ENCODE measurements around the gene FHDC1.

Gene FHDC1

DNA sequence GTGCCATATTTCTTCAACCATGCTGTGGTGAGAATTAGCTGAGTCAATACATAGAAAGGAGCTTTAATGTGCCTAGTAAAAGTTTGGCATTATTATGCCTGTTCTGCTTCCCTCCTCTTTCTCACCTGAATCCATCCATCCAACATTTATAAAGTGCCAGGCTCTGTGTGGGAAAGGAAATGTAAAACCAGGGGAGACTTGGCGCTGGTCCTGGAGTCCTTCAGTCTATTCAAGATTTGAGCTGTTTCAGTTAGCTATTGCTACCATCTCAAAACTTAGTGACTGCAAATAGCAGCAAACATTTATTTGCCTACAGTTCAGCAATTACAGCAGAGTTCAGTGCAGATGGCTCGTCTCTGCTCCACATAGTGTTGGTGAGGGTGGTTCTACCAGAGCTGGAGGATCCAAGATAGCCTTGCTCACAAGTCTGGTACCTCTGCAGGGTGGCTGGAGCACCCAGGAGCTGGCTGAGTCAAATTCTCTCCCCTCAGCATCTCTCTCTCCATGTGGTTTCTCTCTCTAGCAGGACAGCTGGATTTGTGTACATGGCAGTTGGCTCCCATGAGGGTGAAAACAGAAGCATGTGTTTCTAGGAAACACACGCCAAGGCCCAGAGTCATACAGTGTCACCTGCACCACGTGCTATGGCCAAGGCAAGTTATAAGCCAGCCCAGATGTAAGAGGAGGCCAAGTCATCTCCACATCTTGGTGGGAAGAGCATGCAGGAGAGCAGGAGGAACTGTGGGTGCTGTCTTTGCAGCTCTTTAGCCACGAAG lies 77.3 kb downstream of the FHDC1 start:
- no peak for DNase-seq

- DNase-seq, result no peak
Observed at GRCh38 chr4:153014460-153014859, 78.3 kb downstream of the FHDC1 start.

GRCh38 chr4:153016592-153016991 lies 80.5 kb downstream of the FHDC1 start:
- DNase-seq, result no peak

DNA sequence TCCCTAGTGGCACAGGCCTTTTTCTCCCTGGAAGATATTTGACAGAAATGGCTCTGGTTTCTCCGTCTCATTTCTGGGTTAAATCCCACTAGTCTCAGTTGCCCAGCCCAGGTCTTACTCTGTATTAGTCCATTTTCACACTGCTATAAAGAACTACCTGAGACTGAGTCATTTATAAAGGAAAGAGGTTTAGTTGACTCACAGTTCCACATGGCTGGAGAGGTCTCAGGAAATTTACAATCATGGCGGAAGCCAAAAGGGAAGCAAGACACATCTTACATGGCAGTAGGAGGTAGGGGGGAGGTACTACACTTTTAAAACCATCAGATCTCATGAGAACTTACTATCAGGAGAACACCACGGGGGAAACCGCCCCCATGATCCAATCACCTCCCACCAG lies 81.9 kb downstream of the FHDC1 start:
- no peak for DNase-seq

GRCh38 chr4:153018684-153019083 lies 82.6 kb downstream of the FHDC1 start:
- no peak for DNase-seq

GRCh38 chr4:153019906-153020305 lies 83.8 kb downstream of the FHDC1 start:
- no peak for DNase-seq

- DNase-seq, result no peak
Observed at GRCh38 chr4:153020457-153020856, 84.3 kb downstream of the FHDC1 start.

GRCh38 chr4:153021276-153021675 lies 85.2 kb downstream of the FHDC1 start:
- no peak for DNase-seq

- no peak for DNase-seq
Observed at GRCh38 chr4:153022241-153022715, 86.2 kb downstream of the FHDC1 start.

- DNase-seq, result no peak
Observed at GRCh38 chr4:153023139-153023538, 87.0 kb downstream of the FHDC1 start.

- no peak for DNase-seq
Observed at GRCh38 chr4:153023692-153024394, 87.7 kb downstream of the FHDC1 start.

- DNase-seq, result no peak
Observed at GRCh38 chr4:153024466-153024865, 88.3 kb downstream of the FHDC1 start.

DNA sequence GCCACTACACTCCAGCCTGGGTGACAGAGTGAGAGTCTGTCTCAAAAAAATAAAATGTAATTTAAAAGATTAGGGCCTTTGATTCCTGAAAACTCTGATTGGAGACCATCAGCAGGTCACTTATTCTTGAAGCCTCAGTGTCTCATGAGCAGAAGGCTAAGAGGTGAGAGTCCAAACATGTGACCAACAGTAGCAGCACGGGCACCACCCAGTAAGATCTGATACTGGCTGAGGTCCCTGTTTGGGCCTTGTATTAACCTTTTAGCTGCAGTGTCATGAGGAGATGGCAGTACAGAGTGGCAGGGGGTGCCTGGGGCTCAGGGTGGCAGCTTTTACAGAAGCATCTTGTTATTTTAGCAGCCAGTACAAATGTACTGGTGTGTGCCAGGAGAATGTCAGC lies 89.3 kb downstream of the FHDC1 start:
- DNase-seq, result no peak

DNA sequence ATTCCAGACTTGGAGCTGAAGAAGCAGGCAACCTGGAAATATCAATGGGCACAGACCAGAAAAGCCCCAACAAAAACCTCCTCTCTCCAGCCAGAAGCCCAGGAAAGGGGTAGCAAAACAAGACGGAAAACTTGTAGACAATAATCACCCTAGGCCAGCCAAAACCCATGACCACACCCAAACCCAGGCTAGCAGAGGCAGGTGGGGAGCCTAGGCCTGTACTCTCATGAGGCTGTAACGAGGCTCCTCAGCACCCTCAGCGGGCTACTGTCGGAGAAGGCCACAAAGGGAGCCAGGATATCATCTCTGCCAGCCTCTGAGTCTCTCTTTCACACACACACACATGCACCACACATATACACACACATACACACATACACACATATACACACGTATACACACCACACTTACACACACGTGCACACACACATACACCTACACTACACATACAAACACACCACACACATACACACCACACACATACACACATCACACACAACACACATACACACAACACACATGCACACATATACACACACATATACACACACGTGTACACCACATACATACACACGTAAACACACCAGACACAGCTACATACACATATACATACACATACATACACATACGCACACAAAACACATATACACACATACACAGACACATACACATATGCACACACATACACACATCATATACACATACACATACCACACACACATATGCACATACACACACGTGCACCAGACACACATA lies 90.6 kb downstream of the FHDC1 start:
- DNase-seq, result no peak

- no peak for DNase-seq
Observed at GRCh38 chr4:153027866-153028265, 91.7 kb downstream of the FHDC1 start.

- no peak for DNase-seq
Observed at GRCh38 chr4:153028535-153028934, 92.4 kb downstream of the FHDC1 start.
